ENCODE data around the gene VPS39.
"Not testable (repeated sequence)": the region's sequence is repeated elsewhere in the genome, so short reads cannot be mapped to it uniquely, and the experiment has no call there.

Gene VPS39

DNA sequence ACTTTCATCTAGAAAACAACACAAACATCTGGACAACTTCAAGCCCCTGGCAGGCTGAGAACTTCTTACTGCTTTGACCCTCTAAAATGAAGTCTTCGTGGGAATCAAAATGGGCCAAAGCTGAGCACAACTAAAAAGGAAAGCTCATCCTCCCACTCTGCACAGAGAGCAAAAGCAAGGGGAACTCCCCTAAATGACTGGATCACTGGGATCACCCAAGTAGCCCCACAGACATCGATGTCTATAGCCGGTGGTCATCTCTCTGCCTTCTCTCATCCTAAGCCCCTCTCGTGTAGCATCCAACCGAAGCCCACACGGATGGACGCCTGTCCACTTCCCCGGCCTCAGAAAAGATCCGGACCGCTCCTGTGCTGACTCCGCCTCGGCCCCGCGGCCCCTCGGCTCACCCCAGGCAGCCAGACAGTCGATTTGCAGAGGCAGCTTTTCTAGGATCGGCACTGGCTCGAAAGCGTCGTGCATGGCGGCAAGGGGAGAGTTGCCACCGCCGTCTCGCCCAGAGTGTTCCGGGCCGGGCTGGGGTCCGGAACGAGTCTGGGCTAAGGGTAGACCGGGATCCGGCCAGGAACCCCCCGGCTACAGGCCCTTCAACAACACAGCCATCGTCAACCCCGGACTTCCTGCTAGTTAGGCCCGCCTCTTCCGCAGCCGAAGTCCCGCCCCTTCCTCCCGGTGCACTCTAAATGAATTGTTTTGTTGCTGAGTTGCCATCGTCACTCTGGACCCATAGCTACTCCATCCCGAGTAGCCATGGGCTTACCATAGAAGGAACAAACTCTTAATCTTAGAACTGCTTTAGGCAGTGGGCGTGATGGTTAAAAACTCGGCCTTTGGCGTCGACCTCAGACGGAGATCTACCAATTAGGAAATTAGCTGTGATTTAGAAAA lies at the start of gene VPS39:
Gene VPS39 (minus strand): TSS at position 631 of the 906 bp plus-strand sequence. CDS start 151 bp downstream, at position 480.
- DNase-seq (ENCODE audit: low read depth), result peak; percentile 66

DNA sequence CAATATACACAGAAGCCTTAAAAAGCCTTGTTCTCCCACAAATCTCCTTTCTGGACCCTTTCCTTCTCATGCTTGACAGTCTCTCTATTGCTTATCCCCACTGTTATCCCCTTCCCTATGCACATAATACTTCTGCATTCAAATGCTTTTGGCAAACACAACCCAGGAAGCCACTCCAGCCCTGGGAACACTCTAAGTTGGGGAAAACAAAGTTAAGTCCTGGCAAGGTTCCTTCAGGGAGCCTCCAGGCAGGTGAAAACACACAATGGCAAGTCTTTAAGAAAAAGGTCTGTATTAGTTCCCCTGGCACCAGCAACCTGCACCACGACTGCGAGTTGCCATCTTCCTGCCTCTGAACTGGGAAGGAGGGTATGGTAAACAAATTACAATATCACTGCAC lies 45.2 kb upstream of the VPS39 start:
- no peak for DNase-seq (ENCODE audit: low read depth)

DNA sequence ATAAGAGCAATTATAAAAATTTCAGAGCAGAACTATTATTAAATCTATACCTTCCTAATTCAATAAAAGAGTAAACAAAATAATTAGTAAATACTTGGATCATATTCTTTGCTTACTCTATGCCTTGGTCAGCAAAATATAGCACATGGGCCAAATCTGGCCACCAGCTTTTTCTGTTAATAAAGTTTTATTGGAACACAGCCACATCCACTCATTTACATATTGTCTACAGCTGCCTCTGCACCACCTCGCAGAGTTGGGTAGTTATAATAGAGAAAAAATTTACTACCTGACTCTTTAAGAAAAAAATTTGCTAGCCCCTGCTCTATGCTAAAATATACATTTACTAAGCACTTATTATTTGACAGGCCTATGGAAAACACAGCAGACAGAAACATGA lies 32.7 kb upstream of the VPS39 start:
- DNase-seq (ENCODE audit: low read depth), result no peak

GRCh38 chr15:42239528-42240182 lies 31.6 kb upstream of the VPS39 start:
- no peak for DNase-seq (ENCODE audit: low read depth)

DNA sequence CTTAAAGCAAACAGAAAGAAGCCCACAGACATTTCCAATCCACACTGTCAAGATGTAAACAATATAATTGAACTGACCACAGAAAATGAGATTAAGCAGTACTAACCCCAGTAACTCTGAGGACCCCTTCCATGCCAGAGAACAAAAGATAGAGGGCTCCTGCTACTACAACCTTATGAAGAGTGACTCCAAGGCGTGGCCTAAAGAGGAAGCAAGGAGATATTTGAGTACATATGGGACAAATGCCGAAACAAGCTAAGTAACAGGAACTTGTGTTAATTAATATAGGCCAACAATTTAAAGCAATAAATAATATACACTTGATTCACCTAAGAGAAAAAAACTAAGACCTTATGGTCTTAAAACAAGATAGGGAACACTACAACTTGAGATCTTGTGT lies 25.0 kb upstream of the VPS39 start:
- no peak for DNase-seq (ENCODE audit: low read depth)

- DNase-seq (ENCODE audit: low read depth), result no peak
These were observed 24.5 kb upstream of the VPS39 start for GRCh38 chr15:42232606-42233005.

GRCh38 chr15:42231088-42231487 lies 23.0 kb upstream of the VPS39 start:
- no peak for DNase-seq (ENCODE audit: low read depth)

- not testable (repeated sequence) for DNase-seq (ENCODE audit: low read depth)
These were observed 20.9 kb upstream of the VPS39 start for GRCh38 chr15:42228981-42229380.

GRCh38 chr15:42228036-42228435 lies 19.9 kb upstream of the VPS39 start:
- no peak for DNase-seq (ENCODE audit: low read depth)

DNA sequence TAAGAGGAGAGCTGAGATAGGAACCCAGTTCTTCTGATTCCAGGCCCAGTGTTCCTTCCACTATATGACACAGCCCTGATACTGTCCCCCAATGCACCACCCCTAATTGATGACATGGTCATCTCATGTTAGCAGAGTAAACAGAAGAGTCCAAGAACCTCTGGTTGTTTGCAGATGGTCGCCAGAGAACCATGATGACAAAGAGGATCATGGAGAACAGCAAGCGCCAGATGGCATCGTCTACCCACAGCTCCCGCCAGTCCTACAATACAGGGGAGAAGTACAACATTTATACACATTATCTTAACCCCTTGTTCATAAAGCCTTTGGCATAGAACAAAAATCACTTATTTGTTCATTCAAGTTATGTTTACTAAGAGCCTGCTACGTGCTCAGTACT lies 18.5 kb upstream of the VPS39 start:
- no peak for DNase-seq (ENCODE audit: low read depth)

GRCh38 chr15:42220216-42220615 lies 12.1 kb upstream of the VPS39 start:
- DNase-seq (ENCODE audit: low read depth), result no peak

DNA sequence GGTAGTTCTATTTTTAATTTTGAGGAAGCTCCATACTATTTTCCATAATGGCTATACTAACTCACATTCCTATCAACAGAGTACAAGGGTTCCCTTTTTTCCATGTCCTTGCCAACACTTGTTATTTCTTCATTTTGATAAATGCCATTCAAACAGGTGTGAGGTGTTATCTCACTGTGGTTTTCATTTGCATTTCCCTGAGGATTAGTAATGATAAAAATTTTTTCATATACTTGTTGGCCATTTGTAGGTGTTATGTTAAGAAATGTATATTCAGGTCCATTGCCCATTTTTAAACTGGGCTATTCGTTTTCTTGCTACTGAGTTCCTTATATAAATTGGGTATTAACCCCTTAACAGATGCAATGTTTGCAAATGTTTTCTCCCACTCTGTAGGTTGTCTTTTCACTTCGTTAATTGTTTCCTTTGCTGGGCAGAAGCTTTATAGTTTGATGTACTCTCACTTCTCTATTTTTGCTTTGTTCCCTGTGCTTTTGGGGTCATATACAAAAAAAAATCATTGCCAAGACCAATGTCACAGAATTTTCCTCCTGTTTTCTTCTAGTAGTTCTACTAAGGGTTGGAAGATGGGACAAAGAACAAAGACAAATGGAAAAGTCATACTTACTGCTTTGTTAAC lies 11.0 kb upstream of the VPS39 start:
- no peak for DNase-seq (ENCODE audit: low read depth)

DNA sequence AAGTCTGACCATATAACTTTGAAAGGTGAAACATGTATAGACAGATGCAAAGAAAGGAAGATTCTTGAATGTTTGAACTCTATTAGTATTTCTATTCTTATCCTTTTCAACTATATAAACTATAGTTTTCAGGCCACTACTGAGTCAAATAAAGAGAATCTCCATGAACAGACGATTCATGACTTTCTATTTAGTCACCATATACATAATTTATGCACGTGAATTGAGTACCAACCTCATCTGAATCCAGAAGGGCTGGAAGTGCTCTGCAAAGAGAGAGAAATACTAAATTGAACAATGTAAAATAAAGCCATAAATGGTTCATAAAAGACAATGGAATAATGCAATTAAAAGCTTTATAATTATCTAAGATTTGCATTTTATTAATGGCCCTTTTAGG lies 9.5 kb upstream of the VPS39 start:
- DNase-seq (ENCODE audit: low read depth), result no peak

DNA sequence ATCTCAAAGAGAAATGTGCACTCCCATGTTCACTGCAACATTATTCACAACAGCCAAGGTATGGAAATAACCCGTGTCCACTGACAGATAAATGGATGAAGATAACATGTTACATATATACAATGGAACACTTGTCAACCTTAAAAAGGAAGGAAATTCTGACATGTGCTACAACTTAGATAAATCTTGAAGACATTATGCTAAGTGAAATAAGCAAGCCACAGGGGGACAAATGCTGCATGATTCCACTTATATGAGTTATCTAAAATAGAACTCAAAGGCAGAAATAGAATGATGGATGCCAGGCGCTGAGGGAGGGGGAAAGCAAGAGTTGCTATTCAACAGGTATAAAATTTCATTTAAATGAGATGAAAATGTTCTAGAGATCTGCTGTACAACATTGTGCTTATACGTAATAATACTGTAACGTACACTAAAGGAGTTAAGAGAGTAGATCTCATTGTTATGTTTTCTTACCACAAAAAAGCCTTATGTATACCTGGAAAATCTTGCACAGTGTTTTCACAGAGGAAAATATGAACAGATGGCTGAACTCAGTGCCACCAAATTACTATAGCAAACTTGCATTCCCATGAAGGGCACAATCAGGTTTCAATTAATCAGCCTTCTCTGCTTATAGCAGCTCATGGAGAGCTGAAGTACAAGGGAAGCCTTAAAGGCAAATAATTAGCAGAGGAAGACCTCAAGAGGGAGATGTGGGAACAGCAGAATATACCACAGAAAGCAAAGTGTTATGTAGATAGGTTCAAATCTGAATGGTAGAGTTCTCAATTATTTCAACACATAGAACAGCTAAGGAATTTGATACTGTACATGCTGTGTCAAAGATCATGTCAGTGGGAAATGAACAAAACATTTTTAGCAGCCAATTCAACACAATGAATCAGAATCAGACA lies 8.1 kb upstream of the VPS39 start:
- no peak for DNase-seq (ENCODE audit: low read depth)

DNA sequence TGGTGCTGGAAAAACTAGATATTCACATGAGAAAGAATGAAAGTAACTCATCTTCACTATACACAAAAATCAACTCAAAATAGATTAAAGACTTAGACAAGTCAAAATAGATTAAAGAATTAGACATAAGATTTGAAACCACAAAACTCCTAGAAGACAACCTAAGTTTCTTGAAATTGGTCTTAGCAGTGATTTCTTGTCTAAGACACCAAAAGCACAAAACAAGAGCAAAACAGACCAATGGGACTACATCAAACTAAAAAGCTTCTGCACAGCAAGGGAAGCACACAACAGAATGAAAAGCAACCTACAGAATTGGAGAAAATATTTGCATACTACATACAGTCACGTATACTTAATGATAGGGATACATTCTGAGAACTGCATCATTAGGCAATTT lies 6.5 kb upstream of the VPS39 start:
- no peak for DNase-seq (ENCODE audit: low read depth)

DNA sequence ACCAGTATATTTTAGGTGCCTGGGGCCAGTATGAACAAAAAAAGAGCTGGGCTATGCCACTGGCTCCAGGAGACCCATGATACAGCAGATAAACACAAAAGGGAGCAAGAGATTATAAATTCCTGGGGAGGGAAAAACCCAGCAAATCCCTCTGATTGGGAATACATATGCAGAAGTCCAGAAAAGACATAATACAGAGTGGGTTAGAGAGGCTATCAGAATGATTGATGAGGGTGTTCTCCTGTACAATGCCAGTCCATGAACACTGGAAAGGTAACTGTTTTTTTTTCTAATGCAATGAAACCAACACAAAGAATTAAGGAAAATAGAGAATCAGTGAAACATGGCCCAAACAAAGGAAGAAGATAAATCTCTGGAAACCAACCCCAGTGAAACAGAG lies 5.4 kb upstream of the VPS39 start:
- DNase-seq (ENCODE audit: low read depth), result no peak

DNA sequence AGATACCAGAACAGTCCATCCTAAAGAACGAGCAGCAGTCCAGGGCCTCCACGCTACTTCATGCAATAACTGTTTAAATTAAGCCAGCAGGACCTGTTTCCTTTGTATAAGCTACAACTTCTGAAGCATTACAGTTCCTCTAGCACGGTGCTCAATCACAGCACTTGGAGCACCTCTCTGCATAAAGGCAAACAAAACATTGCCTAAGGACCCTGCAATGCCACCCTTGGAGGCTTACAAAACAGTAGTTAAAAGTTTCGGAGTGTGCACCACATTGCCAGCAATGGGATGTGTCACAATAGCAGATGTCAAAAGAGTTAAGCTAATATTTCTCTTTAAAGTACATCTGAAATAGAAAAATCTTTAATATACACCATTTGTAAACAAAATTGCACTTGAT lies 2.6 kb upstream of the VPS39 start:
- DNase-seq (ENCODE audit: low read depth), result no peak

DNA sequence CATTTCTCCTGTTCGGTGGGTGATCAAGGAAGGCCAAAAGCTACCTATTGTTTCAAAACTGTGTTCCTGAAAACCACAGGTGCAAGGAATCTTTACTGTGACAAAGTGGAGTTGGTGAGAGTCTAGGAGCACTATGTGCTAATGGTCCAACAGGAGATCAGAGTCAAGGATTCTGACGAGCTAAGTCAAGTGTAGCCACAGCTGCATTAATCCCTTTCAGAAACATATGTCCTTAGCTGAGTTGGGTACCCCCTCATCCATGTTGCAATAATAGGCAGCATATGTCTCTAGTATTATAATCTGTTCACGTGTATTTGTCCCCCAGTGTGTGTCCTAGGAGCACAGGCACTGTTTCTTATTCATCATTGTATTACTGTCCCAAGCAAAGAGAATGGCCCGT lies 1.7 kb downstream of the VPS39 start:
- no peak for DNase-seq (ENCODE audit: low read depth)

DNA sequence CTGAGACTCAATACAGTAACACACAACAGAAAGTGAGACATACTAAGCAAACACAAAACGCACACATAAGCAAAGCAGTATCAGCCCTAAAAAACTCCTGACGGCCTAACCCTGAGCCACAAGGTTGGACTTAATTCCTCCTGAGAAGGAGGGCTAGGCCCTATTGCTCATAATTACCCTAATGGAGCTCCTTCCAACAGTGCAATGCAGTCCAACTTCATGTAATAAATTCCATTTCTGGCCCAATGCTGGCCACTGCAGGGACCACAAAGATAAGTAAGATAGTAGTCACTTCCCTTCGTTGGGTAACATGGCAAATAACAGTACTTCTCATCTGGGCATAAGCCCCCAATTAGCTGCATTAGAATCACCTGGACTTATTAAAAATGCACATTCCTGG lies 4.2 kb downstream of the VPS39 start:
- DNase-seq (ENCODE audit: low read depth), result no peak

DNA sequence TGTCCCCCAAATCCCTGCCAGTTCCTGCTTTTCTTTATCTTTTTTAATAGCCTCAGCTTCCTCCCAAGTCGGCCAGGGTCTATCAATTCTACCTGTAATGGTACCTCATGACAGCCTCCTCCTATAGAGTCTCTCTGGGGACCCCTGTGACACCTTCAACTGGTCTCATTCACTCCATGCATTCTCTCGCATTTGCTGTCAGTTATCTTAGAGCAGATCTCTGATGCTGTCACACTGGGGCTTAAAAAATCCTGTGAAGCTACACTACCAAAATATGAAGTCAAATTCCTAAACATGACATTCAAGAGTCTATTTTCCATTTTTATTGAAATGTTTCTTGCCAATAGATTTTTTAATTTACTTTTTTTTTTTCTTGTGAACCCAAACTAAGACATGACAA lies 5.5 kb downstream of the VPS39 start:
- no peak for DNase-seq (ENCODE audit: low read depth)

DNA sequence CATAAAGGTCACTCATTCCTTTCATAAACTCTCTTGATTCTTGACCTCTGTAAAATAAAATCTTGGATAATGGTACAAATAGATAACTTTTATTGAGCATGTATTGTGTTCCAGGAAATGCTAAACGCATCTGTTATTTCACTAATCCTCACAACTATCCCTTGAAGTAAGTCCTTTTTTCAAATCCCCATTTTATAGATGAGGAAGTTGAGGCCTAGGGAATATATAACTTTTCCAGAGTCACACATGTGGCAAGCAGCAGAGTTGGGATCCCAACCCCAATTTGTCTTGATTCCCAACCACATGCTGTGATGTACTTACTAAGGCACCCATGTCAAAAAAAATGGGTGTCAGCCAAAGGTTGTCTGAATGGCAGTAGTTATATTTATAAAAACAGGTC lies 6.3 kb downstream of the VPS39 start:
- no peak for DNase-seq (ENCODE audit: low read depth)

DNA sequence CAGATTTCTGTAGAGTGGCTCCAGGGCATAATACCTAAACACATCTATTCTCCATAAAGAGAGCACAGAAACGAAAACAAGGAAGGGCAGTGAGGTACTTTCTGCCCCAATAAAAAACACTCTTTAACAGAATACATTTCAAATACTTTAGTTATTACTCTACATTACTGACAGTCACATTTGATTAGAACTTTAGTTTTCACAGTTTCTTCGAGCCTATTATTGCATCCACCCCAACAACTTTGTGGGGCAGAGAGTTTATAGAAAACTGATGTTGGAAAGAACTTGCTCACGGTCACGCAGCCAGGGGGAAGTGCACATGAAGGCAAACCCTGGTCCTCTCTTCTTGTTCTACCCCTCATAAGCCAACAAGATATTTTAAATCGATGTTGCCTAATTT lies 9.0 kb downstream of the VPS39 start:
- no peak for DNase-seq (ENCODE audit: low read depth)
